ENCODE data around the gene TRIM33. TPM values are rescaled to one million over a fixed set of nuclear protein-coding genes. Genes with fewer than 3 reads are reported as not detected.

The TRIM33 gene
- total RNA-seq, 1 experiment from 2014 or later = 41.2 TPM

- Histone ChIP-seq H2AFZ (ENCODE audit: low read depth, low read length, poor library complexity, severe bottlenecking) (no peak overlapping the region), H3K27me3 (ENCODE audit: insufficient read depth, low read length) (no peaks in the 10 kb centered on the region), H4K20me1 (ENCODE audit: insufficient read depth) (no peaks in the 10 kb centered on the region), H3K79me2 (ENCODE audit: insufficient read depth, low read length) (peaks cover 8% of the 10 kb centered on the region; the same call in 1 of the 2 replicates), H3K4me3 (replicated peaks in 1 of 2; ENCODE audit: low read depth in 1 of 2, low read length in 2 of 2) (no peak overlapping the region), H3K4me1 (ENCODE audit: control insufficient read depth in 1 of 2, insufficient read depth in 2 of 2, low read length in 2 of 2) (no peaks in the 10 kb centered on the region), H3K36me3 (ENCODE audit: control insufficient read depth in 1 of 2, insufficient read depth in 2 of 2, low read length in 2 of 2) (peaks cover 12 to 16% of the 10 kb centered on the region in 2 experiments), H3K9me3 (ENCODE audit: control insufficient read depth in 1 of 2, insufficient read depth in 1 of 2, low read depth in 1 of 2, low read length in 2 of 2) (no peaks in the 10 kb centered on the region), H3K9me2 (ENCODE audit: insufficient read depth) (no peaks in the 10 kb centered on the region), H3K9ac (ENCODE audit: low read length) (no peak overlapping the region), H3K27ac (ENCODE audit: low read depth, low read length) (no peak overlapping the region), H3K4me2 (ENCODE audit: low read length) (no peak overlapping the region)
- TF ChIP-seq EZH2phosphoT487 (IDR thresholded peaks at IDR 0.05; ENCODE audit: borderline replicate concordance) (no peak), TCF7L2 (IDR thresholded peaks at IDR 0.05; ENCODE audit: borderline replicate concordance, extremely low read depth, insufficient read depth, insufficient read length) (no peak), FOSL1 (IDR thresholded peaks at IDR 0.05; ENCODE audit: low read depth) (no peak), POLR2AphosphoS5 (IDR thresholded peaks at IDR 0.05; ENCODE audit: low read depth, low read length) (no peak), EZH2 (IDR thresholded peaks at IDR 0.05) (no peak), SP1 (IDR thresholded peaks at IDR 0.05; ENCODE audit: low read depth) (no peak), YY1 (IDR thresholded peaks at IDR 0.05; ENCODE audit: extremely low read depth, insufficient replicate concordance, low read depth, low read length) (no peak), RAD21 (IDR thresholded peaks at IDR 0.05; ENCODE audit: low read depth) (no peak), CBX3 (IDR thresholded peaks at IDR 0.05; ENCODE audit: low read depth) (no peak), CEBPB (IDR thresholded peaks at IDR 0.05; ENCODE audit: low read depth) (no peak), EGR1 (IDR thresholded peaks at IDR 0.05; ENCODE audit: low read depth) (no peak), JUND (IDR thresholded peaks at IDR 0.05) (no peak), ZBTB33 (IDR thresholded peaks at IDR 0.05; ENCODE audit: extremely low read depth, insufficient replicate concordance, low read length) (no peak), REST (IDR thresholded peaks at IDR 0.05; ENCODE audit: low read depth) (no peak), POLR2A (IDR thresholded peaks at IDR 0.05; ENCODE audit: borderline replicate concordance, extremely low read depth, insufficient read depth, insufficient read length) (no peak), ZNF274 (IDR thresholded peaks at IDR 0.05; ENCODE audit: low read depth, low read length) (no peak)
- intact Hi-C loops (cut with micrococcal nuclease) = loop anchor here (10.0 kb wide), 1 partner anchor 453 kb away; the partner anchor contains the start of gene OLFML3
- ChIA-PET RAD21 (ENCODE audit: low non-redundant PET in 1 of 2, low total read pairs in 2 of 2, uncharacterized antibody in 2 of 2, unreplicated experiment in 2 of 2) (interaction anchor here in 1 of 2 experiments (0.8 kb wide), 1 partner anchor 81 kb away, joined by 3 read pairs; no protein-coding TSS in a partner anchor), CTCF (interaction anchor here (0.6 to 1.3 kb wide), 8 partner anchors 13 to 450 kb away, joined by 3 to 4 read pairs (median 3); no protein-coding TSS in a partner anchor), POLR2A (no interaction called here)
- no TSS peak for BruUV-seq (replicated peaks)
- ATAC-seq (no peak), DNase-seq (ENCODE audit: low read depth, low spot score) (no peak)
These were observed 83.4 kb downstream of the TRIM33 start for GRCh38 chr1:114427612-114428011.
